ENCODE results near the gene LRRC74A. TPM values are rescaled to one million over a fixed set of nuclear protein-coding genes. Genes with fewer than 3 reads are reported as not detected.
"Not testable (repeated sequence)": the region's sequence is repeated elsewhere in the genome, so short reads cannot be mapped to it uniquely, and the experiment has no call there.

The LRRC74A gene
- total RNA-seq, 2 donors from 2014 or later = not detected

GRCh38 chr14:76911473-76911872 lies 85.3 kb downstream of the LRRC74A start:
- H3K36me3 ChIP-seq = no peaks in the 10 kb centered on the region
- no peak overlapping the region for H3K4me3 ChIP-seq
- no peak overlapping the region for H3K27ac ChIP-seq
- TF ChIP-seq CTCF (IDR thresholded peaks at IDR 0.05) = no peak
- no peak overlapping the region for H3K9ac ChIP-seq (ENCODE audit: low read depth in 2 of 2, low read length in 2 of 2)
- H3K27me3 ChIP-seq = no peaks in the 10 kb centered on the region
- intact Hi-C loops (cut with DNase I) = loop anchor here (5.0 kb wide), 2 partner anchors 34 to 156 kb away; no protein-coding TSS in a partner anchor
- DNase-seq = no peak
- H3K9me3 ChIP-seq = no peaks in the 10 kb centered on the region
- no peaks in the 10 kb centered on the region for H3K4me1 ChIP-seq

- H3K27me3 ChIP-seq; H3K36me3 ChIP-seq; H3K9me3 ChIP-seq; H3K4me3 ChIP-seq; H3K27ac ChIP-seq; H3K9ac ChIP-seq (ENCODE audit: low read depth in 2 of 2, low read length in 2 of 2): not testable (repeated sequence)
- H3K4me1 ChIP-seq = peaks cover 21% of the 10 kb centered on the region
- intact Hi-C loops (cut with DNase I) = loop anchor here (5.0 kb wide), 3 partner anchors 37 to 153 kb away; no protein-coding TSS in a partner anchor
- peak; percentile 59 for DNase-seq
Measured at GRCh38 chr14:76914533-76915081, 88.4 kb downstream of the LRRC74A start.

GRCh38 chr14:76916040-76916715 lies 90.0 kb downstream of the LRRC74A start:
- DNase-seq = no peak
- no peak overlapping the region for H3K9ac ChIP-seq (ENCODE audit: low read depth in 2 of 2, low read length in 2 of 2)
- no peaks in the 10 kb centered on the region for H3K9me3 ChIP-seq
- no peaks in the 10 kb centered on the region for H3K27me3 ChIP-seq
- H3K4me3 ChIP-seq = no peak overlapping the region
- TF ChIP-seq CTCF (IDR thresholded peaks at IDR 0.05) = no peak
- H3K27ac ChIP-seq = no peak overlapping the region
- H3K36me3 ChIP-seq = no peaks in the 10 kb centered on the region
- intact Hi-C loops (cut with DNase I) = loop anchor here (5.0 kb wide), 1 partner anchor 41 kb away; no protein-coding TSS in a partner anchor
- H3K4me1 ChIP-seq = peaks cover 24% of the 10 kb centered on the region

- peak; percentile 77 for DNase-seq
- Histone ChIP-seq H3K27me3 (no peaks in the 10 kb centered on the region), H3K36me3 (no peaks in the 10 kb centered on the region), H3K4me3 (no peak overlapping the region), H3K27ac (peak overlapping the region; percentile 82), H3K9ac (ENCODE audit: low read depth in 2 of 2, low read length in 2 of 2) (peak overlapping the region in 1 of 2 donors; percentile 21), H3K4me1 (peaks cover 24% of the 10 kb centered on the region), H3K9me3 (no peaks in the 10 kb centered on the region)
- peak; percentile 53 for TF ChIP-seq CTCF (IDR thresholded peaks at IDR 0.05)
- intact Hi-C loops (cut with DNase I) = loop anchor here (5.0 kb wide), 1 partner anchor 40 kb away; no protein-coding TSS in a partner anchor
Measured at GRCh38 chr14:76917158-76917596, 91.0 kb downstream of the LRRC74A start.

GRCh38 chr14:76917745-76918255 lies 91.6 kb downstream of the LRRC74A start:
- H3K27me3 ChIP-seq = no peaks in the 10 kb centered on the region
- H3K4me1 ChIP-seq = peaks cover 24% of the 10 kb centered on the region
- peak overlapping the region; percentile 82 for H3K27ac ChIP-seq
- no peaks in the 10 kb centered on the region for H3K9me3 ChIP-seq
- peak overlapping the region in 1 of 2 donors; percentile 48 for H3K9ac ChIP-seq (ENCODE audit: low read depth in 2 of 2, low read length in 2 of 2)
- TF ChIP-seq CTCF (IDR thresholded peaks at IDR 0.05) = no peak
- no peaks in the 10 kb centered on the region for H3K36me3 ChIP-seq
- intact Hi-C loops (cut with DNase I) = loop anchor here (5.0 kb wide), 1 partner anchor 40 kb away; no protein-coding TSS in a partner anchor
- no peak for DNase-seq
- H3K4me3 ChIP-seq = no peak overlapping the region

Measured in colonic mucosa (tissue), 4 donors.